HCT116 (cell line): ENCODE data around the gene HOXB8. TPM values are rescaled to one million over a fixed set of nuclear protein-coding genes. Genes with fewer than 3 reads are reported as not detected.

Experiments
- ATAC-seq: fragments of 200-7000 bp; cut with Tn5 transposase; 2 replicates; pipeline ENCODE4 v1.9.1; 2020; ENCODE audit warnings: mild to moderate bottlenecking, moderate library complexity
- BruUV-seq: library from RNA; stranded (reverse); fragments of 400-500 nt; replicated peaks from 2 replicates; lab custom pipeline; 2021; lab: Mats Ljungman, UMichigan
- CTCF ChIA-PET: fragments of 300-600 bp; sonication (Branson Sonifier 250); formaldehyde crosslinking; loops from one replicate; lab custom pipeline; 2021; ENCODE audit warnings: antibody characterized with exemption; lab: Charles Lee
- POLR2A ChIA-PET: fragments of 300-600, 350-600 bp; sonication (Branson Sonifier 250); formaldehyde crosslinking; loops from one replicate; lab custom pipeline; 2021; ENCODE audit warnings: antibody characterized with exemption; lab: Charles Lee
- RAD21 ChIA-PET, 2 experiments: fragments of 300-600 bp; sonication (Branson Sonifier 250); formaldehyde crosslinking; loops; one replicate each; lab custom pipeline; 2023; ENCODE audit warnings: low total read pairs in 2 of 2; ENCODE audit not compliant: uncharacterized antibody in 2 of 2, unreplicated experiment in 2 of 2, low non-redundant PET in 1 of 2; lab: Charles Lee
- DNase-seq: peaks from one replicate; pipeline ENCODE4 v3.0.0-alpha.2; 2010; ENCODE audit warnings: low read depth, low spot score
- H2AFZ ChIP-seq: fragments of 200-600 bp; shearing (Covaris generic), sonication (generic); 2 replicates; pipeline ENCODE4 v1.6.1; 2017; ENCODE audit warnings: low read depth, mixed run types, mixed read lengths, antibody characterized with exemption, low read length; ENCODE audit not compliant: poor library complexity, severe bottlenecking
- H3K27ac ChIP-seq: 2 replicates; pipeline ENCODE4 v1.5.1; 2012; ENCODE audit warnings: low read depth, low read length
- H3K27me3 ChIP-seq: fragments of 200-600 bp; sonication (generic); 2 replicates; pipeline ENCODE4 v1.6.1; 2016; ENCODE audit warnings: mixed run types, low read length, mixed read lengths; ENCODE audit not compliant: insufficient read depth
- H3K36me3 ChIP-seq, 2 experiments: fragments of 200-500 bp in 1 of 2; fragments of 200-600 bp in 1 of 2; sonication (Bioruptor generic) in 1 of 2; sonication (generic) in 1 of 2; 2 replicates each; pipeline versions ENCODE4 v1.5.1 to v1.6.1; 2014 to 2016; ENCODE audit warnings: low read length in 2 of 2, inconsistent platforms in 1 of 2, mixed read lengths in 1 of 2, mixed run types in 1 of 2; ENCODE audit not compliant: insufficient read depth in 2 of 2, control insufficient read depth in 1 of 2
- H3K4me1 ChIP-seq, 2 experiments: fragments of 200-600 bp in 1 of 2; sonication (generic) in 1 of 2; 2 replicates each; pipeline versions ENCODE4 v1.5.1 to v1.6.1; 2012 to 2017; ENCODE audit warnings: low read length in 2 of 2, inconsistent platforms in 1 of 2, mild to moderate bottlenecking in 1 of 2, mixed read lengths in 1 of 2, mixed run types in 1 of 2, moderate library complexity in 1 of 2; ENCODE audit not compliant: insufficient read depth in 2 of 2, control insufficient read depth in 1 of 2
- H3K4me2 ChIP-seq: fragments of 200-600 bp; sonication (generic); 2 replicates; pipeline ENCODE4 v1.6.1; 2017; ENCODE audit warnings: mixed run types, low read length, mixed read lengths
- H3K4me3 ChIP-seq, 2 experiments: fragments of 200-600 bp in 1 of 2; sonication (generic) in 1 of 2; replicated peaks in 1 of 2; 2 replicates each; pipeline ENCODE4 v1.5.1; 2011 to 2016; ENCODE audit warnings: low read length in 2 of 2, control low read depth in 1 of 2, low read depth in 1 of 2, mild to moderate bottlenecking in 1 of 2, mixed read lengths in 1 of 2, mixed run types in 1 of 2
- H3K79me2 ChIP-seq: fragments of 200-600 bp; sonication (generic); 2 replicates; pipeline ENCODE4 v1.6.1; 2017; ENCODE audit warnings: mild to moderate bottlenecking, mixed run types, low read length, moderate library complexity, mixed read lengths; ENCODE audit not compliant: insufficient read depth
- H3K9ac ChIP-seq: fragments of 200-600 bp; sonication (generic); 2 replicates; pipeline ENCODE4 v1.6.1; 2016; ENCODE audit warnings: low read length, mixed read lengths
- H3K9me2 ChIP-seq: fragments of 200-600 bp; sonication (generic), shearing (Covaris generic); 2 replicates; pipeline ENCODE4 v1.6.1; 2017; ENCODE audit warnings: mixed run types, mild to moderate bottlenecking, moderate library complexity; ENCODE audit not compliant: insufficient read depth
- H3K9me3 ChIP-seq, 2 experiments: fragments of 200-500 bp in 1 of 2; fragments of 200-600 bp in 1 of 2; sonication (Bioruptor generic) in 1 of 2; sonication (generic) in 1 of 2; 2 replicates each; pipeline ENCODE4 v1.6.1; 2014 to 2017; ENCODE audit warnings: low read length in 2 of 2, mixed read lengths in 2 of 2, inconsistent platforms in 1 of 2, low read depth in 1 of 2, mild to moderate bottlenecking in 1 of 2, mixed run types in 1 of 2, moderate library complexity in 1 of 2; ENCODE audit not compliant: control insufficient read depth in 1 of 2, insufficient read depth in 1 of 2
- H4K20me1 ChIP-seq: fragments of 200-600 bp; sonication (generic), shearing (Covaris generic); 2 replicates; pipeline ENCODE4 v1.6.1; 2017; ENCODE audit warnings: mixed run types, mild to moderate bottlenecking, moderate library complexity; ENCODE audit not compliant: insufficient read depth
- CBX3 ChIP-seq: IDR thresholded peaks from 2 replicates; pipeline ENCODE4 v1.6.1; 2012; ENCODE audit warnings: low read depth
- CEBPB ChIP-seq: IDR thresholded peaks from 2 replicates; pipeline ENCODE4 v1.6.1; 2012; ENCODE audit warnings: low read depth
- CTCF ChIP-seq, 3 experiments: fragments of 200-600 bp in 1 of 3; sonication (generic) in 1 of 3; IDR thresholded peaks in 2 of 3; conservative IDR thresholded peaks in 1 of 3; 2 replicates each; pipeline ENCODE4 v1.5.1; 2012 to 2017; ENCODE audit warnings: low read depth in 2 of 3, low read length in 2 of 3, antibody characterized with exemption in 1 of 3, borderline replicate concordance in 1 of 3, control low read depth in 1 of 3, mild to moderate bottlenecking in 1 of 3, mixed read lengths in 1 of 3, mixed run types in 1 of 3, moderate library complexity in 1 of 3; ENCODE audit not compliant: insufficient read depth in 1 of 3
- EGR1 ChIP-seq: IDR thresholded peaks from 2 replicates; pipeline ENCODE4 v1.6.1; 2012; ENCODE audit warnings: low read depth
- ELF1 ChIP-seq: IDR thresholded peaks from 2 replicates; pipeline ENCODE4 v1.6.1; 2012; ENCODE audit warnings: low read depth, borderline replicate concordance
- EZH2 ChIP-seq: fragments of 200-600 bp; sonication (generic); IDR thresholded peaks from 2 replicates; pipeline ENCODE4 v1.6.1; 2017; ENCODE audit warnings: antibody characterized with exemption, mixed run types
- JUND ChIP-seq: IDR thresholded peaks from 2 replicates; pipeline ENCODE4 v1.6.1; 2012
- MAX ChIP-seq: IDR thresholded peaks from 2 replicates; pipeline ENCODE4 v1.6.1; 2012
- POLR2A ChIP-seq: IDR thresholded peaks from 2 replicates; pipeline ENCODE4 v1.7.0; 2011; ENCODE audit warnings: borderline replicate concordance; ENCODE audit not compliant: insufficient read depth, insufficient read length; ENCODE audit errors: extremely low read depth
- SIN3A ChIP-seq: IDR thresholded peaks from 2 replicates; pipeline ENCODE4 v1.6.1; 2012; ENCODE audit warnings: low read depth
- SRF ChIP-seq: IDR thresholded peaks from 2 replicates; pipeline ENCODE4 v1.6.1; 2012; ENCODE audit warnings: low read depth
- TCF7L2 ChIP-seq: IDR thresholded peaks from 2 replicates; pipeline ENCODE4 v1.7.0; 2011; ENCODE audit warnings: borderline replicate concordance, inconsistent platforms; ENCODE audit not compliant: insufficient read depth, insufficient read length; ENCODE audit errors: extremely low read depth
- YY1 ChIP-seq: IDR thresholded peaks from 2 replicates; pipeline ENCODE4 v1.6.1; 2011; ENCODE audit warnings: low read length, low read depth, moderate library complexity, mild to moderate bottlenecking; ENCODE audit not compliant: insufficient replicate concordance; ENCODE audit errors: extremely low read depth
- ZFX ChIP-seq: fragments of 450-650 bp; IDR thresholded peaks from 2 replicates; pipeline ENCODE4 v1.6.1; 2017
- ZNF274 ChIP-seq: fragments of 200-500 bp; sonication (Bioruptor generic); IDR thresholded peaks from 2 replicates; pipeline ENCODE4 v1.6.1; 2014; ENCODE audit warnings: mild to moderate bottlenecking, low read depth, low read length, inconsistent platforms
- intact Hi-C: fragments of 100-400 bp; cut with micrococcal nuclease; formaldehyde crosslinking; loops from 2 replicates; pipeline ENCODE4 v1.10.0; 2022
- total RNA-seq: library from RNA; stranded (reverse); gene quantifications from one replicate; pipeline ENCODE4 v1.2.1, GENCODE V29; 2021; ENCODE audit not compliant: unreplicated experiment
- TF ChIP-seq, protein P1 (sequence below): IDR thresholded peaks from 2 replicates; pipeline ENCODE4 v1.6.1; 2011; ENCODE audit warnings: mild to moderate bottlenecking, low read length, moderate library complexity; ENCODE audit not compliant: insufficient replicate concordance; ENCODE audit errors: extremely low read depth
- TF ChIP-seq, protein P2 (sequence below): IDR thresholded peaks from 2 replicates; pipeline ENCODE4 v1.6.1; 2012; ENCODE audit warnings: low read depth
- TF ChIP-seq, protein P3 (sequence below): IDR thresholded peaks from 2 replicates; pipeline ENCODE4 v1.6.1; 2012

HOXB8 gene
- total RNA-seq, 1 experiment from 2014 or later: 44.7 TPM

- TF ChIP-seq SIN3A: no peak
- TF ChIP-seq JUND: no peak
- no peak for TF ChIP-seq SRF
- TF ChIP-seq, protein P1, sequence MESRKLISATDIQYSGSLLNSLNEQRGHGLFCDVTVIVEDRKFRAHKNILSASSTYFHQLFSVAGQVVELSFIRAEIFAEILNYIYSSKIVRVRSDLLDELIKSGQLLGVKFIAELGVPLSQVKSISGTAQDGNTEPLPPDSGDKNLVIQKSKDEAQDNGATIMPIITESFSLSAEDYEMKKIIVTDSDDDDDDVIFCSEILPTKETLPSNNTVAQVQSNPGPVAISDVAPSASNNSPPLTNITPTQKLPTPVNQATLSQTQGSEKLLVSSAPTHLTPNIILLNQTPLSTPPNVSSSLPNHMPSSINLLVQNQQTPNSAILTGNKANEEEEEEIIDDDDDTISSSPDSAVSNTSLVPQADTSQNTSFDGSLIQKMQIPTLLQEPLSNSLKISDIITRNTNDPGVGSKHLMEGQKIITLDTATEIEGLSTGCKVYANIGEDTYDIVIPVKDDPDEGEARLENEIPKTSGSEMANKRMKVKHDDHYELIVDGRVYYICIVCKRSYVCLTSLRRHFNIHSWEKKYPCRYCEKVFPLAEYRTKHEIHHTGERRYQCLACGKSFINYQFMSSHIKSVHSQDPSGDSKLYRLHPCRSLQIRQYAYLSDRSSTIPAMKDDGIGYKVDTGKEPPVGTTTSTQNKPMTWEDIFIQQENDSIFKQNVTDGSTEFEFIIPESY: no peak
- TF ChIP-seq ELF1: no peak
- no peak for TF ChIP-seq CBX3
- TF ChIP-seq CEBPB: no peak
- no peak for TF ChIP-seq TCF7L2
- no peak for TF ChIP-seq ZFX
- TF ChIP-seq, protein P2, sequence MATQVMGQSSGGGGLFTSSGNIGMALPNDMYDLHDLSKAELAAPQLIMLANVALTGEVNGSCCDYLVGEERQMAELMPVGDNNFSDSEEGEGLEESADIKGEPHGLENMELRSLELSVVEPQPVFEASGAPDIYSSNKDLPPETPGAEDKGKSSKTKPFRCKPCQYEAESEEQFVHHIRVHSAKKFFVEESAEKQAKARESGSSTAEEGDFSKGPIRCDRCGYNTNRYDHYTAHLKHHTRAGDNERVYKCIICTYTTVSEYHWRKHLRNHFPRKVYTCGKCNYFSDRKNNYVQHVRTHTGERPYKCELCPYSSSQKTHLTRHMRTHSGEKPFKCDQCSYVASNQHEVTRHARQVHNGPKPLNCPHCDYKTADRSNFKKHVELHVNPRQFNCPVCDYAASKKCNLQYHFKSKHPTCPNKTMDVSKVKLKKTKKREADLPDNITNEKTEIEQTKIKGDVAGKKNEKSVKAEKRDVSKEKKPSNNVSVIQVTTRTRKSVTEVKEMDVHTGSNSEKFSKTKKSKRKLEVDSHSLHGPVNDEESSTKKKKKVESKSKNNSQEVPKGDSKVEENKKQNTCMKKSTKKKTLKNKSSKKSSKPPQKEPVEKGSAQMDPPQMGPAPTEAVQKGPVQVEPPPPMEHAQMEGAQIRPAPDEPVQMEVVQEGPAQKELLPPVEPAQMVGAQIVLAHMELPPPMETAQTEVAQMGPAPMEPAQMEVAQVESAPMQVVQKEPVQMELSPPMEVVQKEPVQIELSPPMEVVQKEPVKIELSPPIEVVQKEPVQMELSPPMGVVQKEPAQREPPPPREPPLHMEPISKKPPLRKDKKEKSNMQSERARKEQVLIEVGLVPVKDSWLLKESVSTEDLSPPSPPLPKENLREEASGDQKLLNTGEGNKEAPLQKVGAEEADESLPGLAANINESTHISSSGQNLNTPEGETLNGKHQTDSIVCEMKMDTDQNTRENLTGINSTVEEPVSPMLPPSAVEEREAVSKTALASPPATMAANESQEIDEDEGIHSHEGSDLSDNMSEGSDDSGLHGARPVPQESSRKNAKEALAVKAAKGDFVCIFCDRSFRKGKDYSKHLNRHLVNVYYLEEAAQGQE: no peak
- TF ChIP-seq EGR1: no peak
- TF ChIP-seq MAX: no peak
- TF ChIP-seq, protein P3, sequence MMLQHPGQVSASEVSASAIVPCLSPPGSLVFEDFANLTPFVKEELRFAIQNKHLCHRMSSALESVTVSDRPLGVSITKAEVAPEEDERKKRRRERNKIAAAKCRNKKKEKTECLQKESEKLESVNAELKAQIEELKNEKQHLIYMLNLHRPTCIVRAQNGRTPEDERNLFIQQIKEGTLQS: no peak
- TF ChIP-seq ZNF274: no peak
- no peak for TF ChIP-seq YY1
- no peak for TF ChIP-seq EZH2
- TF ChIP-seq CTCF (IDR thresholded peaks at IDR 0.05 in 2 of 3, conservative IDR thresholded peaks at IDR 0.05 in 1 of 3; ENCODE audit: borderline replicate concordance in 1 of 3, insufficient read depth in 1 of 3, low read depth in 2 of 3, low read length in 2 of 3): no peak
- TF ChIP-seq POLR2A: no peak
These were observed 26.6 kb downstream of the HOXB8 start for GRCh38 chr17:48588528-48588927.

More at GRCh38 chr17:48588528-48588927, 26.6 kb downstream of the HOXB8 start:
- CTCF ChIA-PET: interaction anchor here (1.1 to 2.0 kb wide), 9 partner anchors 24 to 562 kb away, joined by 3 to 9 read pairs (median 4); partner anchors contain the start of gene HOXB8
- no peak overlapping the region for H3K9ac ChIP-seq
- peaks cover 0 to 4% of the 10 kb centered on the region in 2 experiments; a peak in 2 of 4 replicates for H3K36me3 ChIP-seq
- H3K27ac ChIP-seq: peak overlapping the region; percentile 91
- intact Hi-C loops: no loop called here
- peaks cover 56% of the 10 kb centered on the region for H3K79me2 ChIP-seq
- POLR2A ChIA-PET: interaction anchor here (1.2 kb wide), 1 partner anchor 647 kb away, joined by 3 read pairs; the partner anchor contains the start of gene PNPO
- peaks cover 18 to 59% of the 10 kb centered on the region in 2 experiments for H3K4me1 ChIP-seq
- no peaks in the 10 kb centered on the region for H3K27me3 ChIP-seq
- no peak for DNase-seq
- H3K9me3 ChIP-seq: no peaks in the 10 kb centered on the region
- H3K9me2 ChIP-seq: no peaks in the 10 kb centered on the region
- no peak overlapping the region for H3K4me3 ChIP-seq
- no peaks in the 10 kb centered on the region for H4K20me1 ChIP-seq
- BruUV-seq: no TSS peak
- no peak overlapping the region for H2AFZ ChIP-seq
- no peak overlapping the region for H3K4me2 ChIP-seq
- RAD21 ChIA-PET: interaction anchor here in 1 of 2 experiments (1.0 kb wide), 1 partner anchor 253 kb away, joined by 3 read pairs; no protein-coding TSS in a partner anchor
- no peak for ATAC-seq
